Liver (tissue), 9 donors: ENCODE measurements around the gene DCC. TPM values are rescaled to one million over a fixed set of nuclear protein-coding genes. Genes with fewer than 3 reads are reported as not detected.

Experiments used
- DNase-seq: peaks from one replicate; pipeline ENCODE4 v3.0.0-alpha.2; 2017; ENCODE audit warnings: low spot score
- H3K27ac ChIP-seq, 2 donors: one replicate each; pipeline ENCODE4 v1.7.0; 2013; ENCODE audit warnings: inconsistent platforms in 2 of 2, low read length in 2 of 2, control low read depth in 1 of 2, low read depth in 1 of 2, mild to moderate bottlenecking in 1 of 2
- H3K27me3 ChIP-seq, 4 donors: one replicate each; pipeline versions ENCODE4 v1.6.1 to v1.7.0; 2013; ENCODE audit warnings: low read length in 3 of 4, inconsistent platforms in 1 of 4, mild to moderate bottlenecking in 1 of 4, moderate library complexity in 1 of 4; ENCODE audit not compliant: control insufficient read depth in 4 of 4, insufficient read depth in 4 of 4
- H3K36me3 ChIP-seq, 4 donors: one replicate each; pipeline versions ENCODE4 v1.6.1 to v1.7.0; 2013; ENCODE audit warnings: low read length in 3 of 4, mild to moderate bottlenecking in 3 of 4, low read depth in 1 of 4, moderate library complexity in 1 of 4; ENCODE audit not compliant: control insufficient read depth in 4 of 4, insufficient read depth in 3 of 4
- H3K4me1 ChIP-seq, 4 donors: one replicate each; pipeline versions ENCODE4 v1.6.1 to v1.7.0; 2013; ENCODE audit warnings: low read length in 3 of 4, mild to moderate bottlenecking in 3 of 4, moderate library complexity in 1 of 4; ENCODE audit not compliant: control insufficient read depth in 4 of 4, insufficient read depth in 4 of 4
- H3K4me3 ChIP-seq, 3 donors: one replicate each; pipeline versions ENCODE4 v1.6.1 to v1.7.0; 2013; ENCODE audit warnings: low read length in 3 of 3, control low read depth in 1 of 3, low read depth in 1 of 3, mild to moderate bottlenecking in 1 of 3
- H3K9ac ChIP-seq, 2 donors: one replicate each; pipeline ENCODE4 v1.7.0; 2013; ENCODE audit warnings: low read length in 2 of 2, mild to moderate bottlenecking in 2 of 2, moderate library complexity in 2 of 2, control low read depth in 1 of 2, low read depth in 1 of 2
- H3K9me3 ChIP-seq, 4 donors: one replicate each; pipeline versions ENCODE4 v1.6.1 to v1.7.0; 2013; ENCODE audit warnings: low read length in 3 of 4; ENCODE audit not compliant: control insufficient read depth in 4 of 4
- FOXA1 ChIP-seq: IDR thresholded peaks from 2 replicates; pipeline ENCODE4 v1.6.1; 2016; ENCODE audit warnings: antibody characterized with exemption
- FOXA2 ChIP-seq: IDR thresholded peaks from 2 replicates; pipeline ENCODE4 v1.6.1; 2016; ENCODE audit warnings: antibody characterized with exemption
- GABPA ChIP-seq, 2 donors: IDR thresholded peaks in 1 of 2; conservative IDR thresholded peaks in 1 of 2; 2 replicates each; pipeline ENCODE4 v1.6.1; 2016; ENCODE audit warnings: antibody characterized with exemption in 2 of 2, mild to moderate bottlenecking in 1 of 2, moderate library complexity in 1 of 2
- HNF4A ChIP-seq, 2 donors: conservative IDR thresholded peaks; 2 replicates each; pipeline ENCODE4 v1.6.1; 2016; ENCODE audit warnings: antibody characterized with exemption in 2 of 2, mild to moderate bottlenecking in 2 of 2
- HNF4G ChIP-seq: IDR thresholded peaks from 2 replicates; pipeline ENCODE4 v1.6.1; 2016; ENCODE audit warnings: antibody characterized with exemption
- JUND ChIP-seq, 2 donors: IDR thresholded peaks; 2 replicates each; pipeline ENCODE4 v1.6.1; 2016; ENCODE audit warnings: antibody characterized with exemption in 2 of 2
- NR2F2 ChIP-seq: IDR thresholded peaks from 2 replicates; pipeline ENCODE4 v1.6.1; 2016; ENCODE audit warnings: antibody characterized with exemption
- RAD21 ChIP-seq, 2 donors: IDR thresholded peaks; 2 replicates each; pipeline ENCODE4 v1.6.1; 2016; ENCODE audit warnings: antibody characterized with exemption in 2 of 2, mild to moderate bottlenecking in 2 of 2
- RXRA ChIP-seq, 2 donors: IDR thresholded peaks; 2 replicates each; pipeline ENCODE4 v1.6.1; 2017 to 2018; ENCODE audit warnings: antibody characterized with exemption in 2 of 2, mild to moderate bottlenecking in 1 of 2
- TAF1 ChIP-seq: conservative IDR thresholded peaks from 2 replicates; pipeline ENCODE4 v1.6.1; 2016; ENCODE audit warnings: antibody characterized with exemption, mild to moderate bottlenecking
- WGBS: extraction: QIAGEN DNeasy Blood & Tissue Kit; methylation state at CpG from one replicate; pipeline ENCODE4 v1.1.7; 2013; 5-methylcytosine and 5-hydroxymethylcytosine counted together
- polyA plus RNA-seq, 2 donors: library from polyadenylated mRNA; stranded (reverse) in 1 of 2; unstranded in 1 of 2; fragments of 200-250 nt in 1 of 2; fragments of >200 nt in 1 of 2; fragmentation: Nextera tagmentation in 1 of 2; extraction: Ambion mirVana in 1 of 2; gene quantifications; one replicate each; pipeline versions ENCODE4 v1.2.1 to v1.2.3, GENCODE V29; 2013 to 2015
- total RNA-seq, 2 donors: library from RNA; depleted of rRNA; stranded (reverse); fragments of >200 nt; gene quantifications; one replicate each; pipeline ENCODE4 v1.2.3, GENCODE V29; 2014
- TF ChIP-seq, protein P1 (sequence below): IDR thresholded peaks from 2 replicates; pipeline ENCODE4 v1.6.1; 2016; ENCODE audit warnings: antibody characterized with exemption
- TF ChIP-seq, protein P2 (sequence below): fragments of 150-350 bp; IDR thresholded peaks from 2 replicates; pipeline ENCODE4 v1.5.1; 2017; ENCODE audit warnings: improper control_type of control experiment, low read depth, low read length; ENCODE audit not compliant: missing input control
- TF ChIP-seq, protein P3 (sequence below): IDR thresholded peaks from 2 replicates; pipeline ENCODE4 v1.6.1; 2016; ENCODE audit warnings: antibody characterized with exemption, mild to moderate bottlenecking
- TF ChIP-seq, protein P4 (sequence below): IDR thresholded peaks from 2 replicates; pipeline ENCODE4 v1.6.1; 2016; ENCODE audit warnings: antibody characterized with exemption
- TF ChIP-seq, protein P5 (sequence below): IDR thresholded peaks from 2 replicates; pipeline ENCODE4 v1.6.1; 2016; ENCODE audit warnings: antibody characterized with exemption
- donor health status: healthy.
- donor health status: healthy.
- donor health status: healthy.
- donor health status: healthy.
- donor health status: healthy.

Gene DCC
- total and polyA plus RNA-seq, 4 donors, result under 0.01 to 0.03 TPM; not detected in 2

DNA sequence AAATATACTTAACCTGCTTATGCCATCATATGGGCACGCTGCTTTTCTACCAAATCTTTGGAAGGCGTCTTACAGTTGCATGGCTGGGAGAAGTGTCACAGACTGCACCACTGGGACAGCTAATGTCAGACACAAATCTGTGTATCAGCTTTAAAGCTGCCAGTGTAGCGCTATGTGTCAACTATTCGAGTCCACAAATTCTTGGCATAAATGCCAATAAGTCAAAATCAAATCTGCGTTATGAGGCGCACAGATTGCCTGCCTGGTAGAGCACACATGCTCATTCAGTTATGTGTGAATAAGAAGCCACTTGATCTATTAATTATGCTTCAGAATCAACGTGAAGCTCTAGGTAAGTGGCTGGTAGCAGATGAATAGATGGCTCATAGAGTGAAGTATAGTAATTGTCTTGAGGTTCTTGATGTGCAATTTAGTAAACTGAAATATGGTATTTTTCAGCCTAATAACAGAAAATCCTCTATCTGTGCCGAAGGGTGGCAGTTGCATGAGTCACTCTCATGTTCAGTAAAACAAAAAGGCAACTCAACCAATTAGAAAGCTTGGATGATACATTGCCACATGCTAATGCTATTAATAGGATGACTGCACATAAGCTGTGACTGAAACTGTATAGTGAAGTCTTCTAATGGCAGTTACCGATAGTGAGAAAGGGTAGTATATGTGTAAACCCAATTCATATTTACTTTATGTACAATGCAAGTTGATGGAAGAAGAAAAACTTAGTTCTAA, 52.0 kb downstream of the DCC start (continued):
- TF ChIP-seq, protein P1, sequence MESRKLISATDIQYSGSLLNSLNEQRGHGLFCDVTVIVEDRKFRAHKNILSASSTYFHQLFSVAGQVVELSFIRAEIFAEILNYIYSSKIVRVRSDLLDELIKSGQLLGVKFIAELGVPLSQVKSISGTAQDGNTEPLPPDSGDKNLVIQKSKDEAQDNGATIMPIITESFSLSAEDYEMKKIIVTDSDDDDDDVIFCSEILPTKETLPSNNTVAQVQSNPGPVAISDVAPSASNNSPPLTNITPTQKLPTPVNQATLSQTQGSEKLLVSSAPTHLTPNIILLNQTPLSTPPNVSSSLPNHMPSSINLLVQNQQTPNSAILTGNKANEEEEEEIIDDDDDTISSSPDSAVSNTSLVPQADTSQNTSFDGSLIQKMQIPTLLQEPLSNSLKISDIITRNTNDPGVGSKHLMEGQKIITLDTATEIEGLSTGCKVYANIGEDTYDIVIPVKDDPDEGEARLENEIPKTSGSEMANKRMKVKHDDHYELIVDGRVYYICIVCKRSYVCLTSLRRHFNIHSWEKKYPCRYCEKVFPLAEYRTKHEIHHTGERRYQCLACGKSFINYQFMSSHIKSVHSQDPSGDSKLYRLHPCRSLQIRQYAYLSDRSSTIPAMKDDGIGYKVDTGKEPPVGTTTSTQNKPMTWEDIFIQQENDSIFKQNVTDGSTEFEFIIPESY, result no peak
- TF ChIP-seq, protein P2, sequence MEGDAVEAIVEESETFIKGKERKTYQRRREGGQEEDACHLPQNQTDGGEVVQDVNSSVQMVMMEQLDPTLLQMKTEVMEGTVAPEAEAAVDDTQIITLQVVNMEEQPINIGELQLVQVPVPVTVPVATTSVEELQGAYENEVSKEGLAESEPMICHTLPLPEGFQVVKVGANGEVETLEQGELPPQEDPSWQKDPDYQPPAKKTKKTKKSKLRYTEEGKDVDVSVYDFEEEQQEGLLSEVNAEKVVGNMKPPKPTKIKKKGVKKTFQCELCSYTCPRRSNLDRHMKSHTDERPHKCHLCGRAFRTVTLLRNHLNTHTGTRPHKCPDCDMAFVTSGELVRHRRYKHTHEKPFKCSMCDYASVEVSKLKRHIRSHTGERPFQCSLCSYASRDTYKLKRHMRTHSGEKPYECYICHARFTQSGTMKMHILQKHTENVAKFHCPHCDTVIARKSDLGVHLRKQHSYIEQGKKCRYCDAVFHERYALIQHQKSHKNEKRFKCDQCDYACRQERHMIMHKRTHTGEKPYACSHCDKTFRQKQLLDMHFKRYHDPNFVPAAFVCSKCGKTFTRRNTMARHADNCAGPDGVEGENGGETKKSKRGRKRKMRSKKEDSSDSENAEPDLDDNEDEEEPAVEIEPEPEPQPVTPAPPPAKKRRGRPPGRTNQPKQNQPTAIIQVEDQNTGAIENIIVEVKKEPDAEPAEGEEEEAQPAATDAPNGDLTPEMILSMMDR, result no peak
- no peak for TF ChIP-seq RAD21 (IDR thresholded peaks at IDR 0.05)
- no peak for TF ChIP-seq GABPA (IDR thresholded peaks at IDR 0.05 in 1 of 2, conservative IDR thresholded peaks at IDR 0.05 in 1 of 2)

DNA sequence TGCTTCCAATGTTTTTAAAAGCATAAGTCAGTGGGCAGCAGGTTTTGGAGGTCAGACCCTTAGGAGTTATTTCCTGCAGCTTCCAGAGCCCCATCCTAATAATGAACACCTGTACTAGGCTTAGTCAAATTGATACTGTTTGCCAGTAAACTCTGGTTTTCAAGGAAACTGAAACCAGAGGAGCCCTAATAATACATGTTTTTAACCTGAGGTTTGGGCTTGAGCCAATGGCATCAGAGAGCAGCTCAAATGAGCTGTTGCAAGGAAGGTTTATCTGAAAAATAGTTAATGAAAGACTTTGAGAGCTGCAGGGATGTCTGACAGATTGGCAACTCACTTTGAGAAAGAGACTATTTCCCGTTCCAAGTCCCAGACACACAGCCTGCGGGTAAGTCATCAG, 54.6 kb downstream of the DCC start:
- no peak overlapping the region for H3K9ac ChIP-seq
- peaks cover 0 to 3% (median 0%) of the 10 kb centered on the region in 4 donors for H3K27me3 ChIP-seq
- 51% methylated on average over 2 of the region's 2 CpGs for WGBS
- TF ChIP-seq FOXA1 (no peak), HNF4A (conservative IDR thresholded peaks at IDR 0.05) (no peak), NR2F2 (no peak), RXRA (IDR thresholded peaks at IDR 0.05) (no peak), JUND (IDR thresholded peaks at IDR 0.05) (no peak), FOXA2 (no peak), HNF4G (no peak), TAF1 (no peak), GABPA (IDR thresholded peaks at IDR 0.05 in 1 of 2, conservative IDR thresholded peaks at IDR 0.05 in 1 of 2) (no peak)
- TF ChIP-seq, protein P3, sequence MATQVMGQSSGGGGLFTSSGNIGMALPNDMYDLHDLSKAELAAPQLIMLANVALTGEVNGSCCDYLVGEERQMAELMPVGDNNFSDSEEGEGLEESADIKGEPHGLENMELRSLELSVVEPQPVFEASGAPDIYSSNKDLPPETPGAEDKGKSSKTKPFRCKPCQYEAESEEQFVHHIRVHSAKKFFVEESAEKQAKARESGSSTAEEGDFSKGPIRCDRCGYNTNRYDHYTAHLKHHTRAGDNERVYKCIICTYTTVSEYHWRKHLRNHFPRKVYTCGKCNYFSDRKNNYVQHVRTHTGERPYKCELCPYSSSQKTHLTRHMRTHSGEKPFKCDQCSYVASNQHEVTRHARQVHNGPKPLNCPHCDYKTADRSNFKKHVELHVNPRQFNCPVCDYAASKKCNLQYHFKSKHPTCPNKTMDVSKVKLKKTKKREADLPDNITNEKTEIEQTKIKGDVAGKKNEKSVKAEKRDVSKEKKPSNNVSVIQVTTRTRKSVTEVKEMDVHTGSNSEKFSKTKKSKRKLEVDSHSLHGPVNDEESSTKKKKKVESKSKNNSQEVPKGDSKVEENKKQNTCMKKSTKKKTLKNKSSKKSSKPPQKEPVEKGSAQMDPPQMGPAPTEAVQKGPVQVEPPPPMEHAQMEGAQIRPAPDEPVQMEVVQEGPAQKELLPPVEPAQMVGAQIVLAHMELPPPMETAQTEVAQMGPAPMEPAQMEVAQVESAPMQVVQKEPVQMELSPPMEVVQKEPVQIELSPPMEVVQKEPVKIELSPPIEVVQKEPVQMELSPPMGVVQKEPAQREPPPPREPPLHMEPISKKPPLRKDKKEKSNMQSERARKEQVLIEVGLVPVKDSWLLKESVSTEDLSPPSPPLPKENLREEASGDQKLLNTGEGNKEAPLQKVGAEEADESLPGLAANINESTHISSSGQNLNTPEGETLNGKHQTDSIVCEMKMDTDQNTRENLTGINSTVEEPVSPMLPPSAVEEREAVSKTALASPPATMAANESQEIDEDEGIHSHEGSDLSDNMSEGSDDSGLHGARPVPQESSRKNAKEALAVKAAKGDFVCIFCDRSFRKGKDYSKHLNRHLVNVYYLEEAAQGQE, result no peak
- TF ChIP-seq, protein P4, sequence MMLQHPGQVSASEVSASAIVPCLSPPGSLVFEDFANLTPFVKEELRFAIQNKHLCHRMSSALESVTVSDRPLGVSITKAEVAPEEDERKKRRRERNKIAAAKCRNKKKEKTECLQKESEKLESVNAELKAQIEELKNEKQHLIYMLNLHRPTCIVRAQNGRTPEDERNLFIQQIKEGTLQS, result no peak
- TF ChIP-seq, protein P2, result no peak
- TF ChIP-seq, protein P5, sequence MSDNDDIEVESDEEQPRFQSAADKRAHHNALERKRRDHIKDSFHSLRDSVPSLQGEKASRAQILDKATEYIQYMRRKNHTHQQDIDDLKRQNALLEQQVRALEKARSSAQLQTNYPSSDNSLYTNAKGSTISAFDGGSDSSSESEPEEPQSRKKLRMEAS, result no peak
- no peaks in the 10 kb centered on the region for H3K9me3 ChIP-seq
- H3K4me3 ChIP-seq, result no peak overlapping the region
- no peaks in the 10 kb centered on the region for H3K36me3 ChIP-seq
- no peaks in the 10 kb centered on the region for H3K4me1 ChIP-seq
- no peak overlapping the region for H3K27ac ChIP-seq
- DNase-seq, result no peak
